Measurements from ENCODE around the gene MCRIP2. TPM values are rescaled to one million over a fixed set of nuclear protein-coding genes. Genes with fewer than 3 reads are reported as not detected.
A peak's percentile ranks its signal among the peaks of the same experiment; 100 is the strongest.

The MCRIP2 gene
- total RNA-seq, 2 donors from 2014 or later = 15.7 to 17.1 TPM

- H3K9me3 ChIP-seq (ENCODE audit: control insufficient read depth, low read length, poor library complexity, severe bottlenecking) = no peaks in the 10 kb centered on the region
- Mint-ChIP-seq H3K4me3 (peak overlapping the region; percentile 81), H3K27ac (no peak overlapping the region), H3K36me3 (ENCODE audit: low read depth) (no peaks in the 10 kb centered on the region), H3K4me1 (peaks cover 7% of the 10 kb centered on the region), H3K27me3 (no peaks in the 10 kb centered on the region)
- DNase-seq (no peak), ATAC-seq (peak; percentile 8)
Measured at GRCh38 chr16:668519-669171, 27.0 kb downstream of the MCRIP2 start.

- Mint-ChIP-seq H3K27ac (peak overlapping the region; percentile 29), H3K4me3 (peak overlapping the region; percentile 31), H3K36me3 (ENCODE audit: low read depth) (no peaks in the 10 kb centered on the region), H3K4me1 (peaks cover 8% of the 10 kb centered on the region), H3K27me3 (no peaks in the 10 kb centered on the region)
- no peaks in the 10 kb centered on the region for H3K9me3 ChIP-seq (ENCODE audit: control insufficient read depth, low read length, poor library complexity, severe bottlenecking)
- DNase-seq (no peak), ATAC-seq (no peak)
Measured at GRCh38 chr16:669666-670065, 28.0 kb downstream of the MCRIP2 start.

- Mint-ChIP-seq H3K36me3 (ENCODE audit: low read depth) (no peaks in the 10 kb centered on the region), H3K27ac (no peak overlapping the region), H3K4me1 (peaks cover 14% of the 10 kb centered on the region), H3K4me3 (no peak overlapping the region), H3K27me3 (no peaks in the 10 kb centered on the region)
- DNase-seq = no peak
- ATAC-seq = no peak
- no peaks in the 10 kb centered on the region for H3K9me3 ChIP-seq (ENCODE audit: control insufficient read depth, low read length, poor library complexity, severe bottlenecking)
Measured at GRCh38 chr16:670485-671352, 29.1 kb downstream of the MCRIP2 start.

GRCh38 chr16:671353-672131 lies 29.9 kb downstream of the MCRIP2 start:
- no peak overlapping the region for H3K4me3 Mint-ChIP-seq
- no peaks in the 10 kb centered on the region for H3K27me3 Mint-ChIP-seq
- no peak for ATAC-seq
- H3K4me1 Mint-ChIP-seq = peaks cover 14% of the 10 kb centered on the region
- H3K27ac Mint-ChIP-seq = no peak overlapping the region
- DNase-seq = no peak
- no peaks in the 10 kb centered on the region for H3K36me3 Mint-ChIP-seq (ENCODE audit: low read depth)
- no peaks in the 10 kb centered on the region for H3K9me3 ChIP-seq (ENCODE audit: control insufficient read depth, low read length, poor library complexity, severe bottlenecking)

- no peak for DNase-seq
- peaks cover 14% of the 10 kb centered on the region for H3K4me1 Mint-ChIP-seq
- H3K9me3 ChIP-seq (ENCODE audit: control insufficient read depth, low read length, poor library complexity, severe bottlenecking) = no peaks in the 10 kb centered on the region
- no peak for ATAC-seq
- no peak overlapping the region for H3K27ac Mint-ChIP-seq
- H3K36me3 Mint-ChIP-seq (ENCODE audit: low read depth) = no peaks in the 10 kb centered on the region
- H3K27me3 Mint-ChIP-seq = no peaks in the 10 kb centered on the region
- H3K4me3 Mint-ChIP-seq = no peak overlapping the region
Measured at GRCh38 chr16:672371-672770, 30.7 kb downstream of the MCRIP2 start.

- no peak for DNase-seq
- H3K27me3 Mint-ChIP-seq = no peaks in the 10 kb centered on the region
- H3K27ac Mint-ChIP-seq = no peak overlapping the region
- ATAC-seq = no peak
- peaks cover 12% of the 10 kb centered on the region for H3K4me1 Mint-ChIP-seq
- H3K9me3 ChIP-seq (ENCODE audit: control insufficient read depth, low read length, poor library complexity, severe bottlenecking) = no peaks in the 10 kb centered on the region
- H3K4me3 Mint-ChIP-seq = no peak overlapping the region
- H3K36me3 Mint-ChIP-seq (ENCODE audit: low read depth) = no peaks in the 10 kb centered on the region
Measured at GRCh38 chr16:672851-673250, 31.2 kb downstream of the MCRIP2 start.

- ATAC-seq (no peak), DNase-seq (no peak)
- Mint-ChIP-seq H3K36me3 (ENCODE audit: low read depth) (no peaks in the 10 kb centered on the region), H3K4me3 (no peak overlapping the region), H3K27me3 (no peaks in the 10 kb centered on the region), H3K4me1 (peaks cover 12% of the 10 kb centered on the region), H3K27ac (no peak overlapping the region)
- no peaks in the 10 kb centered on the region for H3K9me3 ChIP-seq (ENCODE audit: control insufficient read depth, low read length, poor library complexity, severe bottlenecking)
Measured at GRCh38 chr16:673399-673991, 31.9 kb downstream of the MCRIP2 start.

- ATAC-seq = no peak
- no peak for DNase-seq
- no peaks in the 10 kb centered on the region for H3K36me3 Mint-ChIP-seq (ENCODE audit: low read depth)
- H3K27me3 Mint-ChIP-seq = no peaks in the 10 kb centered on the region
- H3K4me1 Mint-ChIP-seq = peaks cover 9% of the 10 kb centered on the region
- H3K9me3 ChIP-seq (ENCODE audit: control insufficient read depth, low read length, poor library complexity, severe bottlenecking) = no peaks in the 10 kb centered on the region
- H3K27ac Mint-ChIP-seq = no peak overlapping the region
- peak overlapping the region; percentile 53 for H3K4me3 Mint-ChIP-seq
Measured at GRCh38 chr16:674214-674881, 32.7 kb downstream of the MCRIP2 start.

GRCh38 chr16:674968-675883 lies 33.6 kb downstream of the MCRIP2 start, which contains the start of gene RHBDL1:
RHBDL1 (plus strand) TSS chr16:675671; CDS start chr16:675791, 120 bp downstream.
- Mint-ChIP-seq H3K4me3 (peak within 1 kb of the TSS; percentile 53), H3K27me3 (no peaks in the 10 kb centered on the region), H3K4me1 (peaks cover 11% of the 10 kb centered on the region), H3K36me3 (ENCODE audit: low read depth) (no peaks in the 10 kb centered on the region), H3K27ac (no peak within 1 kb of the TSS)
- ATAC-seq (no peak), DNase-seq (no peak)
- H3K9me3 ChIP-seq (ENCODE audit: control insufficient read depth, low read length, poor library complexity, severe bottlenecking) = no peaks in the 10 kb centered on the region

- Mint-ChIP-seq H3K27ac (no peak overlapping the region), H3K27me3 (no peaks in the 10 kb centered on the region), H3K4me1 (peaks cover 11% of the 10 kb centered on the region), H3K4me3 (no peak overlapping the region), H3K36me3 (ENCODE audit: low read depth) (no peaks in the 10 kb centered on the region)
- no peaks in the 10 kb centered on the region for H3K9me3 ChIP-seq (ENCODE audit: control insufficient read depth, low read length, poor library complexity, severe bottlenecking)
- DNase-seq = no peak
- ATAC-seq = no peak
Measured at GRCh38 chr16:675884-676564, 34.4 kb downstream of the MCRIP2 start.

- Mint-ChIP-seq H3K4me1 (peaks cover 13% of the 10 kb centered on the region), H3K27me3 (no peaks in the 10 kb centered on the region), H3K27ac (no peak overlapping the region), H3K36me3 (ENCODE audit: low read depth) (no peaks in the 10 kb centered on the region), H3K4me3 (no peak overlapping the region)
- DNase-seq = no peak
- H3K9me3 ChIP-seq (ENCODE audit: control insufficient read depth, low read length, poor library complexity, severe bottlenecking) = no peaks in the 10 kb centered on the region
- ATAC-seq = no peak
Measured at GRCh38 chr16:676565-676902, 34.9 kb downstream of the MCRIP2 start.
